ENCODE data around the gene HOGA1. TPM values are rescaled to one million over a fixed set of nuclear protein-coding genes. Genes with fewer than 3 reads are reported as not detected.

The HOGA1 gene
- total RNA-seq, 2 donors from 2014 or later, result 1.0 to 2.7 TPM

GRCh38 chr10:97618733-97619132 lies 34.5 kb downstream of the HOGA1 start:
- H3K9me3 ChIP-seq, result no peaks in the 10 kb centered on the region
- no peak overlapping the region for H3K4me3 ChIP-seq
- TF ChIP-seq CTCF (IDR thresholded peaks at IDR 0.05), result no peak
- TF ChIP-seq POLR2A (IDR thresholded peaks at IDR 0.05), result no peak
- TF ChIP-seq POLR2AphosphoS5 (IDR thresholded peaks at IDR 0.05), result no peak
- DNase-seq (ENCODE audit: low spot score), result no peak
- no peaks in the 10 kb centered on the region for H3K4me1 ChIP-seq (replicated peaks)
- intact Hi-C loops (cut with DNase I), result no loop called here
- no peaks in the 10 kb centered on the region for H3K27me3 ChIP-seq (replicated peaks; ENCODE audit: insufficient read depth)
- WGBS, result 96% methylated on average over 4 of the region's 4 CpGs
- no peaks in the 10 kb centered on the region for H3K36me3 ChIP-seq
- no peak overlapping the region for H3K27ac ChIP-seq

- Histone ChIP-seq H3K27ac (no peak overlapping the region), H3K36me3 (no peaks in the 10 kb centered on the region), H3K9me3 (no peaks in the 10 kb centered on the region), H3K27me3 (replicated peaks; ENCODE audit: insufficient read depth) (no peaks in the 10 kb centered on the region), H3K4me1 (replicated peaks) (no peaks in the 10 kb centered on the region), H3K4me3 (no peak overlapping the region)
- intact Hi-C loops (cut with DNase I), result no loop called here
- no peak for DNase-seq (ENCODE audit: low spot score)
- TF ChIP-seq POLR2AphosphoS5 (IDR thresholded peaks at IDR 0.05), result no peak
- TF ChIP-seq POLR2A (IDR thresholded peaks at IDR 0.05), result no peak
- TF ChIP-seq CTCF (IDR thresholded peaks at IDR 0.05), result no peak
- 81% methylated on average over 1 of the region's 1 CpG for WGBS
Measured at GRCh38 chr10:97623277-97623676, 39.1 kb downstream of the HOGA1 start.

GRCh38 chr10:97627731-97628130 lies 43.5 kb downstream of the HOGA1 start:
- WGBS, result 67% methylated on average over 4 of the region's 4 CpGs
- DNase-seq (ENCODE audit: low spot score), result no peak
- H3K27ac ChIP-seq, result no peak overlapping the region
- intact Hi-C loops (cut with DNase I), result no loop called here
- H3K9me3 ChIP-seq, result no peaks in the 10 kb centered on the region
- no peak overlapping the region for H3K4me3 ChIP-seq
- no peaks in the 10 kb centered on the region for H3K36me3 ChIP-seq
- TF ChIP-seq POLR2AphosphoS5 (IDR thresholded peaks at IDR 0.05) (no peak), CTCF (IDR thresholded peaks at IDR 0.05) (no peak), POLR2A (IDR thresholded peaks at IDR 0.05) (no peak)
- no peaks in the 10 kb centered on the region for H3K4me1 ChIP-seq (replicated peaks)
- H3K27me3 ChIP-seq (replicated peaks; ENCODE audit: insufficient read depth), result no peaks in the 10 kb centered on the region

GRCh38 chr10:97628228-97628627 lies 44.0 kb downstream of the HOGA1 start:
- no peaks in the 10 kb centered on the region for H3K9me3 ChIP-seq
- H3K27me3 ChIP-seq (replicated peaks; ENCODE audit: insufficient read depth), result no peaks in the 10 kb centered on the region
- H3K4me1 ChIP-seq (replicated peaks), result no peaks in the 10 kb centered on the region
- intact Hi-C loops (cut with DNase I), result no loop called here
- no peak for TF ChIP-seq CTCF (IDR thresholded peaks at IDR 0.05)
- TF ChIP-seq POLR2A (IDR thresholded peaks at IDR 0.05), result no peak
- TF ChIP-seq POLR2AphosphoS5 (IDR thresholded peaks at IDR 0.05), result no peak
- no peak overlapping the region for H3K27ac ChIP-seq
- DNase-seq (ENCODE audit: low spot score), result no peak
- H3K4me3 ChIP-seq, result no peak overlapping the region
- no peaks in the 10 kb centered on the region for H3K36me3 ChIP-seq
- WGBS, result 78% methylated on average over 3 of the region's 3 CpGs

GRCh38 chr10:97629289-97629688 lies 45.1 kb downstream of the HOGA1 start:
- Histone ChIP-seq H3K4me1 (replicated peaks) (no peaks in the 10 kb centered on the region), H3K9me3 (no peaks in the 10 kb centered on the region), H3K27me3 (replicated peaks; ENCODE audit: insufficient read depth) (no peaks in the 10 kb centered on the region), H3K4me3 (no peak overlapping the region), H3K36me3 (no peaks in the 10 kb centered on the region), H3K27ac (no peak overlapping the region)
- WGBS, result 95% methylated on average over 5 of the region's 5 CpGs
- TF ChIP-seq POLR2AphosphoS5 (IDR thresholded peaks at IDR 0.05), result no peak
- no peak for TF ChIP-seq CTCF (IDR thresholded peaks at IDR 0.05)
- no peak for TF ChIP-seq POLR2A (IDR thresholded peaks at IDR 0.05)
- DNase-seq (ENCODE audit: low spot score), result no peak
- intact Hi-C loops (cut with DNase I), result no loop called here
